Stimulated activated CD8-positive, alpha-beta memory T cell treated with anti-CD3 and anti-CD28 coated beads, Interleukin-15, amount 100 ng/mL, for 1 hour (primary cell): ENCODE results near the gene TM9SF1.
"Not testable (repeated sequence)": the region's sequence is repeated elsewhere in the genome, so short reads cannot be mapped to it uniquely, and the experiment has no call there.

Source experiments
- DNase-seq: peaks from one replicate; pipeline ENCODE4 v3.0.0-alpha.2; 2020; ENCODE audit warnings: low read depth

Gene TM9SF1

GRCh38 chr14:24226473-24226872 is 31.2 kb upstream of the TM9SF1 start:
- DNase-seq = no peak

- DNase-seq = no peak
Measured at GRCh38 chr14:24224618-24225071, 29.4 kb upstream of the TM9SF1 start.

GRCh38 chr14:24222987-24223386 is 27.7 kb upstream of the TM9SF1 start:
- not testable (repeated sequence) for DNase-seq

GRCh38 chr14:24219521-24219920 is 24.3 kb upstream of the TM9SF1 start:
- DNase-seq = no peak

- DNase-seq = no peak
Measured at GRCh38 chr14:24219080-24219479, 23.8 kb upstream of the TM9SF1 start.

GRCh38 chr14:24216876-24217275 is 21.6 kb upstream of the TM9SF1 start:
- not testable (repeated sequence) for DNase-seq

- DNase-seq = no peak
Measured at GRCh38 chr14:24216345-24216699, 21.1 kb upstream of the TM9SF1 start.

- peak; percentile 67 for DNase-seq
Measured at GRCh38 chr14:24215495-24216344, 20.5 kb upstream of the TM9SF1 start, which contains the start of gene MDP1. Gene MDP1, minus strand, starts transcription at chr14:24216066. Its CDS starts 111 bp downstream, at chr14:24215955.

GRCh38 chr14:24213866-24214662 is 18.8 kb upstream of the TM9SF1 start:
- DNase-seq = no peak

GRCh38 chr14:24212924-24213865 is 18.0 kb upstream of the TM9SF1 start, which contains the start of gene CHMP4A:
Gene CHMP4A, minus strand, starts transcription at chr14:24213488. Its CDS starts 49 bp downstream, at chr14:24213439.
- DNase-seq = peak; percentile 93

- no peak for DNase-seq
Measured at GRCh38 chr14:24211311-24211710, 16.1 kb upstream of the TM9SF1 start.

GRCh38 chr14:24207625-24208024 is 12.4 kb upstream of the TM9SF1 start:
- no peak for DNase-seq

GRCh38 chr14:24207104-24207551 is 11.9 kb upstream of the TM9SF1 start:
- DNase-seq = no peak

- no peak for DNase-seq
Measured at GRCh38 chr14:24206260-24207103, 11.2 kb upstream of the TM9SF1 start.

- no peak for DNase-seq
Measured at GRCh38 chr14:24204163-24205146, 9.2 kb upstream of the TM9SF1 start.

- DNase-seq = not testable (repeated sequence)
Measured at GRCh38 chr14:24203249-24203886, 8.1 kb upstream of the TM9SF1 start.

- DNase-seq = not testable (repeated sequence)
Measured at GRCh38 chr14:24202538-24202937, 7.3 kb upstream of the TM9SF1 start.

GRCh38 chr14:24198814-24199524 is 3.7 kb upstream of the TM9SF1 start:
- no peak for DNase-seq
